ENCODE data around the gene BTBD9.

The BTBD9 gene

GRCh38 chr6:38406096-38406495, 233.6 kb downstream of the BTBD9 start:
- DNase-seq: no peak
- Histone ChIP-seq H3K27me3 (ENCODE audit: insufficient read depth, low read depth, severe bottlenecking) (no peaks in the 10 kb centered on the region), H3K4me3 (ENCODE audit: low read depth, low read length) (no peak overlapping the region), H3K9me3 (ENCODE audit: severe bottlenecking) (no peaks in the 10 kb centered on the region), H3K36me3 (no peaks in the 10 kb centered on the region), H3K27ac (no peak overlapping the region)
- no peak for TF ChIP-seq CTCF (IDR thresholded peaks at IDR 0.05; ENCODE audit: low read depth, low read length)

GRCh38 chr6:38404900-38405556, 234.7 kb downstream of the BTBD9 start:
- no peaks in the 10 kb centered on the region for H3K9me3 ChIP-seq (ENCODE audit: severe bottlenecking)
- no peak for TF ChIP-seq CTCF (IDR thresholded peaks at IDR 0.05; ENCODE audit: low read depth, low read length)
- H3K4me3 ChIP-seq (ENCODE audit: low read depth, low read length): no peak overlapping the region
- no peak overlapping the region for H3K27ac ChIP-seq
- no peak for DNase-seq
- H3K27me3 ChIP-seq (ENCODE audit: insufficient read depth, low read depth, severe bottlenecking): no peaks in the 10 kb centered on the region
- no peaks in the 10 kb centered on the region for H3K36me3 ChIP-seq

GRCh38 chr6:38404355-38404754, 235.4 kb downstream of the BTBD9 start:
- Histone ChIP-seq H3K36me3 (no peaks in the 10 kb centered on the region), H3K4me3 (ENCODE audit: low read depth, low read length) (no peak overlapping the region), H3K9me3 (ENCODE audit: severe bottlenecking) (no peaks in the 10 kb centered on the region), H3K27ac (no peak overlapping the region), H3K27me3 (ENCODE audit: insufficient read depth, low read depth, severe bottlenecking) (no peaks in the 10 kb centered on the region)
- no peak for DNase-seq
- no peak for TF ChIP-seq CTCF (IDR thresholded peaks at IDR 0.05; ENCODE audit: low read depth, low read length)

GRCh38 chr6:38403548-38403947, 236.2 kb downstream of the BTBD9 start:
- no peak for DNase-seq
- H3K9me3 ChIP-seq (ENCODE audit: severe bottlenecking): no peaks in the 10 kb centered on the region
- H3K27me3 ChIP-seq (ENCODE audit: insufficient read depth, low read depth, severe bottlenecking): no peaks in the 10 kb centered on the region
- H3K4me3 ChIP-seq (ENCODE audit: low read depth, low read length): no peak overlapping the region
- no peak for TF ChIP-seq CTCF (IDR thresholded peaks at IDR 0.05; ENCODE audit: low read depth, low read length)
- no peaks in the 10 kb centered on the region for H3K36me3 ChIP-seq
- H3K27ac ChIP-seq: no peak overlapping the region

- Histone ChIP-seq H3K36me3 (no peaks in the 10 kb centered on the region), H3K4me3 (ENCODE audit: low read depth, low read length) (no peak overlapping the region), H3K27ac (no peak overlapping the region), H3K27me3 (ENCODE audit: insufficient read depth, low read depth, severe bottlenecking) (no peaks in the 10 kb centered on the region), H3K9me3 (ENCODE audit: severe bottlenecking) (no peaks in the 10 kb centered on the region)
- TF ChIP-seq CTCF (IDR thresholded peaks at IDR 0.05; ENCODE audit: low read depth, low read length): no peak
- DNase-seq: no peak
These were observed 239.0 kb downstream of the BTBD9 start for GRCh38 chr6:38400764-38401163.

GRCh38 chr6:38400101-38400500, 239.6 kb downstream of the BTBD9 start:
- TF ChIP-seq CTCF (IDR thresholded peaks at IDR 0.05; ENCODE audit: low read depth, low read length): no peak
- Histone ChIP-seq H3K36me3 (no peaks in the 10 kb centered on the region), H3K4me3 (ENCODE audit: low read depth, low read length) (no peak overlapping the region), H3K27me3 (ENCODE audit: insufficient read depth, low read depth, severe bottlenecking) (no peaks in the 10 kb centered on the region), H3K9me3 (ENCODE audit: severe bottlenecking) (peaks cover 2% of the 10 kb centered on the region), H3K27ac (no peak overlapping the region)
- no peak for DNase-seq

Measured in WERI-Rb-1 (cell line).